GM12878 (cell line): ENCODE data around the gene TKT. TPM values are rescaled to one million over a fixed set of nuclear protein-coding genes. Genes with fewer than 3 reads are reported as not detected.

Experiments used
- ATAC-seq: fragments of 200-7000 bp; cut with Tn5 transposase; 3 replicates; pipeline ENCODE4 v1.9.1; 2020; ENCODE audit warnings: mild to moderate bottlenecking, moderate library complexity
- BruUV-seq: library from RNA; stranded (reverse); fragments of 400-500 nt; replicated peaks from 2 replicates; lab custom pipeline; 2021; lab: Mats Ljungman, UMichigan
- CTCF ChIA-PET: fragments of 300-600 bp; sonication (Branson Sonifier 250); formaldehyde crosslinking; extraction: SDS; loops from one replicate; lab custom pipeline; 2021; ENCODE audit warnings: inconsistent platforms; lab: Yijun Ruan, JAX
- POLR2A ChIA-PET: fragments of 350-600 bp; formaldehyde crosslinking; extraction: SDS; loops from one replicate; lab custom pipeline; 2021; ENCODE audit warnings: inconsistent platforms; lab: Charles Lee
- RAD21 ChIA-PET: fragments of 300-600 bp; sonication (Branson Sonifier 250); formaldehyde crosslinking; loops from one replicate; lab custom pipeline; 2023; ENCODE audit warnings: antibody characterized with exemption; ENCODE audit not compliant: unreplicated experiment; lab: Charles Lee
- SMC1A ChIA-PET: fragments of 300-600 bp; sonication (Branson Sonifier 250); formaldehyde crosslinking; loops from one replicate; lab custom pipeline; 2023; ENCODE audit not compliant: unreplicated experiment, uncharacterized antibody; lab: Charles Lee
- DNase-seq: peaks from one replicate; pipeline ENCODE4 v3.0.0-alpha.2; 2011; ENCODE audit warnings: low read depth, low spot score
- FAIRE-seq: peaks from 3 replicates; lab custom pipeline; 2011; peaks lifted over from hg19 to GRCh38; lab: Jason Lieb, UNC
- H2AFZ ChIP-seq: 2 replicates; pipeline ENCODE4 v1.6.0; 2011; ENCODE audit warnings: low read depth, low read length, control low read depth; ENCODE audit not compliant: control insufficient read depth
- H3K27ac ChIP-seq: 2 replicates; pipeline ENCODE4 v1.5.1; 2011; ENCODE audit warnings: control low read depth; ENCODE audit not compliant: control insufficient read depth, insufficient read depth
- H3K27me3 ChIP-seq, 2 experiments: replicated peaks in 1 of 2; 2 replicates each; pipeline versions ENCODE4 v1.6.0 to v1.6.1; 2011; ENCODE audit warnings: low read length in 1 of 2; ENCODE audit not compliant: control insufficient read depth in 2 of 2, insufficient read depth in 2 of 2
- H3K36me3 ChIP-seq, 2 experiments: 2 replicates each; pipeline ENCODE4 v1.5.1; 2011; ENCODE audit warnings: low read length in 1 of 2; ENCODE audit not compliant: control insufficient read depth in 2 of 2, insufficient read depth in 2 of 2
- H3K4me1 ChIP-seq: 2 replicates; pipeline ENCODE4 v1.6.1; 2011; ENCODE audit warnings: mild to moderate bottlenecking, low read length, moderate library complexity, mixed read lengths; ENCODE audit not compliant: control insufficient read depth, insufficient read depth
- H3K4me2 ChIP-seq: 2 replicates; pipeline ENCODE4 v1.6.0; 2011; ENCODE audit warnings: control low read depth; ENCODE audit not compliant: control insufficient read depth, insufficient read depth
- H3K4me3 ChIP-seq: fragments of 200-600 bp; sonication (generic); 2 replicates; pipeline ENCODE4 v1.5.1; 2016
- H3K79me2 ChIP-seq: 2 replicates; pipeline ENCODE4 v1.6.0; 2011; ENCODE audit warnings: low read length; ENCODE audit not compliant: control insufficient read depth, insufficient read depth
- H3K9ac ChIP-seq: 2 replicates; pipeline ENCODE4 v1.8.0; 2011; ENCODE audit warnings: low read length, control low read depth, mixed read lengths; ENCODE audit not compliant: control insufficient read depth, insufficient read depth
- H3K9me3 ChIP-seq: replicated peaks from 3 replicates; pipeline ENCODE4 v1.5.1; 2011; ENCODE audit warnings: mild to moderate bottlenecking, low read length; ENCODE audit not compliant: control insufficient read depth, insufficient read depth
- H4K20me1 ChIP-seq: 2 replicates; pipeline ENCODE4 v1.6.0; 2011; ENCODE audit not compliant: control insufficient read depth, insufficient read depth
- BHLHE40 ChIP-seq, 2 experiments: fragments of 450-650 bp in 1 of 2; IDR thresholded peaks; 2 replicates each; pipeline ENCODE4 v1.6.1; 2011 to 2017; ENCODE audit warnings: low read depth in 2 of 2, borderline replicate concordance in 1 of 2, improper control_type of control experiment in 1 of 2, low read length in 1 of 2, mild to moderate bottlenecking in 1 of 2
- CBFB ChIP-seq: IDR thresholded peaks from 2 replicates; pipeline ENCODE4 v1.6.1; 2016; ENCODE audit warnings: antibody characterized with exemption, low read depth
- CHD4 ChIP-seq: fragments of 200-600 bp; sonication (generic); IDR thresholded peaks from 2 replicates; pipeline ENCODE4 v1.6.1; 2016; ENCODE audit warnings: mild to moderate bottlenecking
- EGR1 ChIP-seq, 2 experiments: IDR thresholded peaks; 1 replicate in 1 of 2; 2 replicates in 1 of 2; pipeline ENCODE4 v1.6.1; 2011 to 2012; ENCODE audit warnings: low read depth in 2 of 2, low read length in 2 of 2, borderline replicate concordance in 1 of 2, mild to moderate bottlenecking in 1 of 2, moderate library complexity in 1 of 2
- FOXM1 ChIP-seq: IDR thresholded peaks from 2 replicates; pipeline ENCODE4 v1.6.1; 2012; ENCODE audit warnings: low read depth, mild to moderate bottlenecking, inconsistent platforms, low read length, moderate library complexity
- JUND ChIP-seq: IDR thresholded peaks from 2 replicates; pipeline ENCODE4 v1.6.1; 2012; ENCODE audit warnings: low read depth, mild to moderate bottlenecking, low read length, improper control_type of control experiment, moderate library complexity
- NFYA ChIP-seq: IDR thresholded peaks from 2 replicates; pipeline ENCODE4 v1.6.1; 2011; ENCODE audit warnings: low read depth, mild to moderate bottlenecking, low read length, improper control_type of control experiment, borderline replicate concordance
- WGBS: methylation state at CpG from one replicate; pipeline ENCODE4 v1.1.6; 2016; ENCODE audit warnings: low lambda C conversion rate; ENCODE audit not compliant: insufficient replicate concordance, insufficient coverage; ENCODE audit errors: missing lambda C conversion rate; 5-methylcytosine and 5-hydroxymethylcytosine counted together
- in situ Hi-C: fragments of 300-500 bp; cut with MboI; formaldehyde crosslinking; loops from 9 replicates; pipeline ENCODE4 v1.14.3; 2018; ENCODE audit warnings: mixed read lengths
- intact Hi-C: fragments of 100-400 bp; cut with micrococcal nuclease; formaldehyde crosslinking; loops from one replicate; pipeline ENCODE4 v1.14.2; 2022; ENCODE audit not compliant: unreplicated experiment
- polyA plus RNA-seq, 11 experiments: library from polyadenylated mRNA; depleted of rRNA in 4 of 11; unstranded in 6 of 11; stranded (reverse) in 5 of 11; fragments of >200 nt; fragmentation: Nextera tagmentation in 4 of 11; fragmentation: Illumina TruSeq in 1 of 11; extraction: Ambion mirVana in 4 of 11; extraction: Trizol in 1 of 11; gene quantifications; 1 replicate in 1 of 11; 2 replicates in 10 of 11; pipeline versions ENCODE4 v1.2.1 to v1.2.3, GENCODE V29; 2011 to 2016; ENCODE audit warnings: inconsistent platforms in 2 of 11, missing spikeins in 2 of 11, low read depth in 1 of 11
- total RNA-seq, 4 experiments: library from RNA; depleted of rRNA in 3 of 4; stranded (reverse); fragments of >200 nt in 3 of 4; fragmentation: Illumina TruSeq in 1 of 4; extraction: Trizol in 1 of 4; gene quantifications; 2 replicates each; pipeline versions ENCODE4 v1.2.1 to v1.2.3, GENCODE V29; 2013 to 2021
- TF ChIP-seq, protein P1 (sequence below), 3 experiments: IDR thresholded peaks in 2 of 3; conservative IDR thresholded peaks in 1 of 3; 2 replicates each; pipeline ENCODE4 v1.5.1; 2011; ENCODE audit warnings: low read depth in 3 of 3, low read length in 3 of 3, mild to moderate bottlenecking in 3 of 3, control low read depth in 2 of 3, moderate library complexity in 2 of 3, inconsistent platforms in 1 of 3, mixed read lengths in 1 of 3; ENCODE audit not compliant: control insufficient read depth in 2 of 3, insufficient read depth in 1 of 3; ENCODE audit errors: extremely low read depth in 1 of 3

The TKT gene
- total and polyA plus RNA-seq, 10 of the 15 experiments (the other 5 are each of a cell fraction or from before 2014, with no cell fraction given), result 56.4 to 385 (median 143) TPM

DNA sequence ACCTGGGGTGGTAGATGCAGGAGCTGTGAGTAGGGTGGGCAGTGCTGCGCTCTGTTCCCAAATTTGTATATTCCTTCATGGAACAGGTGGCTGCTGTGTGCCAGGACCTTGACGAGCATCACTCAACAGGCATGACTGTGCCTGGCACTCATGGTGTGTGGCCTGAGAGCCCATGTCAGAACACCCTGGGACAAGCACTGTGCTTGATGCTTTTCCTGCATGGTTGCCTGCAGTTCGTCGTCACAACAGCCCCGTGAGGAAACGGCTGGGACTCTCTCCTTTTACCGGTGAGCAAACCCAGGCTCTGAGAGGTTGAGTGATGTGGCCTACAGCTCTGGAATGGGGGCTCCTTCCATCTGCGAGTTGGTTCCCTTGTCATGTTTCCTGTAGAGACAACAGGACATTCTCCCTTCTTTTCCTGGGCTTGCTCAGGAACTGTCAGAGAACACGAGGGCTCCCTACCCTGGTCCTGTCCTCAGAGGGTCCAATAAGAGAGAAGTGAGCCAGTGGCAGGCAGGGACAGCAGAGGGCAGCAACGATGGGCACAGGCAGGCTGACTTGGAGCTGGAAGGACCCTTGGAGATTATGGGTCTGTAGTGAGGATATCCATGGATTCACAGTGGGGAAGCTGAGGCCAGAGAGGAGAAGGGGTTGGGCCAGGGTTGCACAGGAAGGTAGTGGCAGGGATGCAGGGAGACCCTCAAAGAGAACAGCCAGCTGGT, 57.4 kb downstream of the TKT start:
- Histone ChIP-seq H3K4me1 (peaks cover 19% of the 10 kb centered on the region), H3K9me3 (no peaks in the 10 kb centered on the region), H3K27me3 (no peaks in the 10 kb centered on the region), H3K4me3 (peak overlapping the region; percentile 25), H2AFZ (no peak overlapping the region), H4K20me1 (no peaks in the 10 kb centered on the region), H3K79me2 (peaks cover 8% of the 10 kb centered on the region), H3K27ac (no peak overlapping the region), H3K9ac (peak overlapping the region; percentile 37; the same call in 1 of the 2 replicates), H3K36me3 (peaks cover 6% of the 10 kb centered on the region in 2 experiments; a peak in 2 of 4 replicates), H3K4me2 (peak overlapping the region; percentile 56)
- no TSS peak for BruUV-seq
- WGBS, result 87% methylated on average over 10 of the region's 10 CpGs
- ChIA-PET RAD21 (interaction anchor here (0.7 to 5.2 kb wide), 4 partner anchors 29 to 82 kb away, joined by 4 to 151 read pairs (median 49); partner anchors contain the start of gene PRKCD), CTCF (interaction anchor here (0.6 to 11.3 kb wide), 13 partner anchors 13 to 513 kb away, joined by 3 to 476 read pairs (median 4); partner anchors contain the start of gene RFT1), SMC1A (interaction anchor here (0.6 to 8.2 kb wide), 12 partner anchors 16 to 176 kb away, joined by 3 to 227 read pairs (median 3); partner anchors contain the start of gene RFT1), POLR2A (interaction anchor here (0.9 kb wide), 1 partner anchor 68 kb away, joined by 3 read pairs; no protein-coding TSS in a partner anchor)
- ATAC-seq, result no peak
- in situ Hi-C loops (loop anchor here (5.0 kb wide), 1 partner anchor 66 kb away; the partner anchor contains the start of gene RFT1), intact Hi-C loops (no loop called here)
- no peak for TF ChIP-seq JUND
- TF ChIP-seq EGR1 (IDR thresholded peaks at IDR 0.05; ENCODE audit: borderline replicate concordance in 1 of 2, low read depth in 2 of 2, low read length in 2 of 2), result no peak
- TF ChIP-seq CBFB, result no peak
- no peak for TF ChIP-seq FOXM1
- TF ChIP-seq BHLHE40 (IDR thresholded peaks at IDR 0.05; ENCODE audit: borderline replicate concordance in 1 of 2, low read depth in 2 of 2, low read length in 1 of 2), result no peak
- TF ChIP-seq, protein P1, sequence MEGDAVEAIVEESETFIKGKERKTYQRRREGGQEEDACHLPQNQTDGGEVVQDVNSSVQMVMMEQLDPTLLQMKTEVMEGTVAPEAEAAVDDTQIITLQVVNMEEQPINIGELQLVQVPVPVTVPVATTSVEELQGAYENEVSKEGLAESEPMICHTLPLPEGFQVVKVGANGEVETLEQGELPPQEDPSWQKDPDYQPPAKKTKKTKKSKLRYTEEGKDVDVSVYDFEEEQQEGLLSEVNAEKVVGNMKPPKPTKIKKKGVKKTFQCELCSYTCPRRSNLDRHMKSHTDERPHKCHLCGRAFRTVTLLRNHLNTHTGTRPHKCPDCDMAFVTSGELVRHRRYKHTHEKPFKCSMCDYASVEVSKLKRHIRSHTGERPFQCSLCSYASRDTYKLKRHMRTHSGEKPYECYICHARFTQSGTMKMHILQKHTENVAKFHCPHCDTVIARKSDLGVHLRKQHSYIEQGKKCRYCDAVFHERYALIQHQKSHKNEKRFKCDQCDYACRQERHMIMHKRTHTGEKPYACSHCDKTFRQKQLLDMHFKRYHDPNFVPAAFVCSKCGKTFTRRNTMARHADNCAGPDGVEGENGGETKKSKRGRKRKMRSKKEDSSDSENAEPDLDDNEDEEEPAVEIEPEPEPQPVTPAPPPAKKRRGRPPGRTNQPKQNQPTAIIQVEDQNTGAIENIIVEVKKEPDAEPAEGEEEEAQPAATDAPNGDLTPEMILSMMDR (IDR thresholded peaks at IDR 0.05 in 2 of 3, conservative IDR thresholded peaks at IDR 0.05 in 1 of 3; ENCODE audit: control insufficient read depth in 2 of 3, extremely low read depth in 1 of 3, insufficient read depth in 1 of 3, low read depth in 3 of 3, low read length in 3 of 3), result peak in 2 of 3 experiments; percentile 23 to 29; a peak in 2 of 6 replicates
- no peak for TF ChIP-seq NFYA
- TF ChIP-seq CHD4, result no peak
- FAIRE-seq, result no peak
- no peak for DNase-seq
